SU-DHL-6 (cell line): Measurements from ENCODE around the gene GCNT2.

Source experiments
- EZH2phosphoT487 ChIP-seq: fragments of 200-600 bp; sonication (generic), shearing (Covaris generic); conservative IDR thresholded peaks from 2 replicates; pipeline ENCODE4 v1.6.1; 2018; ENCODE audit warnings: mild to moderate bottlenecking, antibody characterized with exemption, low read length, moderate library complexity, mixed read lengths
- TF ChIP-seq, protein P1 (sequence below): fragments of 200-600 bp; sonication (generic); IDR thresholded peaks from one replicate; pipeline ENCODE4 v1.5.1; 2017; ENCODE audit warnings: antibody characterized with exemption, mild to moderate bottlenecking, low read length, moderate library complexity; ENCODE audit not compliant: insufficient read depth, poor library complexity, severe bottlenecking

DNA sequence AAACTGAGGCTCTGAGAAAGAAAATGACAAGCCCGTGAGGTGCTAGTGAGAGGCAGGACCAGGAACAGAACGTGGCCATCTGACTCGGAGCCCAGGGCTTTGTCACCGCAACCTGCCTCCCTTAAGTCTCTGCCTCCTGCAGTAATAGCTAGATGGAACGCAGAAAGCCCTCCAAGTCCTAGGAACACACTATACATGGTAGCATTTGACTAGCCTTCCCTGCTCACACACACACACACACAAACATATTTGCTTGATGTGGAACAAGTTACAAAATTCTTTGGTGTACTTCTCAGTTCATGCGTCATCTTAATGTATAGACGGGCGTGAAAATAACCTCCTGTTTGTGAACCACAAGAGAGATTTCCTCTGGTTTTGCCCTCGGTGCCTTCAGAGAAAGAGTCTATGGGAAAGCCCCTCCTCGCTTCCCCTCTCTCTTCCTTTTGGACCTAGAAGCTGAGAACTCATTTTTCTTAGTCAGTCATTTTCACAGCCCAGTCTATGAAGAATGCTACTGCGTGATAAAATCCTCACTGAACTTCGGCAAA, 134.4 kb downstream of the GCNT2 start:
- TF ChIP-seq, protein P1, sequence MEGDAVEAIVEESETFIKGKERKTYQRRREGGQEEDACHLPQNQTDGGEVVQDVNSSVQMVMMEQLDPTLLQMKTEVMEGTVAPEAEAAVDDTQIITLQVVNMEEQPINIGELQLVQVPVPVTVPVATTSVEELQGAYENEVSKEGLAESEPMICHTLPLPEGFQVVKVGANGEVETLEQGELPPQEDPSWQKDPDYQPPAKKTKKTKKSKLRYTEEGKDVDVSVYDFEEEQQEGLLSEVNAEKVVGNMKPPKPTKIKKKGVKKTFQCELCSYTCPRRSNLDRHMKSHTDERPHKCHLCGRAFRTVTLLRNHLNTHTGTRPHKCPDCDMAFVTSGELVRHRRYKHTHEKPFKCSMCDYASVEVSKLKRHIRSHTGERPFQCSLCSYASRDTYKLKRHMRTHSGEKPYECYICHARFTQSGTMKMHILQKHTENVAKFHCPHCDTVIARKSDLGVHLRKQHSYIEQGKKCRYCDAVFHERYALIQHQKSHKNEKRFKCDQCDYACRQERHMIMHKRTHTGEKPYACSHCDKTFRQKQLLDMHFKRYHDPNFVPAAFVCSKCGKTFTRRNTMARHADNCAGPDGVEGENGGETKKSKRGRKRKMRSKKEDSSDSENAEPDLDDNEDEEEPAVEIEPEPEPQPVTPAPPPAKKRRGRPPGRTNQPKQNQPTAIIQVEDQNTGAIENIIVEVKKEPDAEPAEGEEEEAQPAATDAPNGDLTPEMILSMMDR: no peak
- no peak for TF ChIP-seq EZH2phosphoT487
